Measurements from ENCODE around the gene GTF2F1.
A peak's percentile ranks its signal among the peaks of the same experiment; 100 is the strongest.
"Not testable (repeated sequence)": the region's sequence is repeated elsewhere in the genome, so short reads cannot be mapped to it uniquely, and the experiment has no call there.

Gene GTF2F1

GRCh38 chr19:6433165-6433564, 40.2 kb upstream of the GTF2F1 start:
- Histone ChIP-seq H3K27ac (no peak overlapping the region), H3K9me3 (ENCODE audit: severe bottlenecking) (no peaks in the 10 kb centered on the region), H3K36me3 (no peaks in the 10 kb centered on the region), H3K27me3 (ENCODE audit: insufficient read depth, low read depth, severe bottlenecking) (no peaks in the 10 kb centered on the region), H3K4me3 (ENCODE audit: low read depth, low read length) (no peak overlapping the region)
- no peak for DNase-seq
- TF ChIP-seq CTCF (IDR thresholded peaks at IDR 0.05; ENCODE audit: low read depth, low read length) = 0 out of 2 replicates have a peak, but pooled peaks have one; percentile 4

GRCh38 chr19:6431891-6432290, 38.9 kb upstream of the GTF2F1 start:
- Histone ChIP-seq H3K27ac (no peak overlapping the region), H3K4me3 (ENCODE audit: low read depth, low read length) (no peak overlapping the region), H3K36me3 (no peaks in the 10 kb centered on the region), H3K27me3 (ENCODE audit: insufficient read depth, low read depth, severe bottlenecking) (no peaks in the 10 kb centered on the region), H3K9me3 (ENCODE audit: severe bottlenecking) (no peaks in the 10 kb centered on the region)
- DNase-seq = no peak
- no peak for TF ChIP-seq CTCF (IDR thresholded peaks at IDR 0.05; ENCODE audit: low read depth, low read length)

GRCh38 chr19:6429419-6430221, 36.7 kb upstream of the GTF2F1 start:
- Histone ChIP-seq H3K27ac (no peak overlapping the region), H3K9me3 (ENCODE audit: severe bottlenecking) (peaks cover 5% of the 10 kb centered on the region), H3K4me3 (ENCODE audit: low read depth, low read length) (no peak overlapping the region), H3K36me3 (no peaks in the 10 kb centered on the region), H3K27me3 (ENCODE audit: insufficient read depth, low read depth, severe bottlenecking) (no peaks in the 10 kb centered on the region)
- DNase-seq = no peak
- TF ChIP-seq CTCF (IDR thresholded peaks at IDR 0.05; ENCODE audit: low read depth, low read length) = no peak

- not testable (repeated sequence) for H3K27ac ChIP-seq; H3K27me3 ChIP-seq (ENCODE audit: insufficient read depth, low read depth, severe bottlenecking); H3K36me3 ChIP-seq; DNase-seq; H3K9me3 ChIP-seq (ENCODE audit: severe bottlenecking); H3K4me3 ChIP-seq (ENCODE audit: low read depth, low read length)
Observed at GRCh38 chr19:6428692-6429418, 35.9 kb upstream of the GTF2F1 start.

GRCh38 chr19:6427131-6427530, 34.2 kb upstream of the GTF2F1 start:
- H3K36me3 ChIP-seq = peaks cover 15% of the 10 kb centered on the region
- peaks cover 5% of the 10 kb centered on the region for H3K9me3 ChIP-seq (ENCODE audit: severe bottlenecking)
- no peak for DNase-seq
- H3K27ac ChIP-seq = no peak overlapping the region
- H3K4me3 ChIP-seq (ENCODE audit: low read depth, low read length) = no peak overlapping the region
- H3K27me3 ChIP-seq (ENCODE audit: insufficient read depth, low read depth, severe bottlenecking) = no peaks in the 10 kb centered on the region
- TF ChIP-seq CTCF (IDR thresholded peaks at IDR 0.05; ENCODE audit: low read depth, low read length) = no peak
